HL-60 (cell line): ENCODE results near the gene CACNA2D3.

ENCODE experiments used
- CTCF ChIP-seq: IDR thresholded peaks from one replicate; pipeline ENCODE4 v1.5.1; 2011; ENCODE audit warnings: low read length, control low read depth, inconsistent platforms; ENCODE audit not compliant: insufficient read depth
- POLR2AphosphoS5 ChIP-seq: IDR thresholded peaks from 2 replicates; pipeline ENCODE4 v1.6.1; 2012; ENCODE audit warnings: low read depth
- REST ChIP-seq: IDR thresholded peaks from 2 replicates; pipeline ENCODE4 v1.6.1; 2012; ENCODE audit warnings: low read depth; ENCODE audit not compliant: insufficient replicate concordance

DNA sequence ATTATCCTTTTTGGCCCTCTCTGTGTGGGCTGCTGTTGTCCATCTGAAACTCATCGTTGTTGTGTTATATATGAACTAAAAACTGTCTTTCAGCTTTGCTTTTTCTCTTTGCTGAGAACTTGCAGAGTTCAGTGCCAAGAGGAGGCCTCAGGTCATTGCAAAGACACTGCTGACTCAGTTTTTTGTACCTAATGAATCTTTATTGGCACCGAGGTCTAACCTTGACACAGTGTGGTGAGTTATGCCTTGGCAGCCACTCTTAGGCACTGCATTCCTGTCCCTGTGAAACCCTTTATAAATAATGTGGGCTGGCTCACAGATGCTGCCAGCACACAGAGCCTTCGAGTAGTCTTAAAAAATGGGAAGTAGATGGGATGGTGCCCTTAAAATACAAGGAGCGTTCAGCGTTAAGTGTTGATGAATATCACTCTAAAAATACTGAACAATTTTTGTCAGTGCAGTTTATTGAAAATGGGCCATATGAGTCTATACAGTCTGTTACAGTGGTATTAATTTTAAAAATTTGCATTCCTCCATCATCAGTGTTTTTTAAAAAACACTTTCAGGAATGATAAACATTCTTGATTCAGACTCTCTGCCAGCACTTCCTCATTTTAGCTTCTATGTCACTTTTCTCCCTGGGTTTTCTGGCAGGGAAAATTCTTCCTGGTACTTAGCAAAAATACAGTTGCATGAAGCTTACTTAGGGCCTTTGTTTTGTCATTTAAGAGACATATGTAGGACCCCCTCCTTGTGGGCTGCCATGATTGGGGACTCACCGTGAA, 234.1 kb downstream of the CACNA2D3 start:
- TF ChIP-seq CTCF (no peak), REST (no peak), POLR2AphosphoS5 (no peak)
